Spleen (tissue), 11 donors: ENCODE measurements around the gene ETV1. TPM values are rescaled to one million over a fixed set of nuclear protein-coding genes. Genes with fewer than 3 reads are reported as not detected.
A peak's percentile ranks its signal among the peaks of the same experiment; 100 is the strongest.

Experiments
- DNase-seq: peaks from one replicate; pipeline ENCODE4 v3.0.0-alpha.2; 2020
- H3K27ac ChIP-seq, 8 donors: fragments of 200-600 bp; sonication (generic) in 7 of 8; 1 replicate in 4 of 8; 2 replicates in 4 of 8; pipeline versions ENCODE4 v1.5.0 to v1.8.0; 2016 to 2021; ENCODE audit warnings: inconsistent platforms in 4 of 8, mild to moderate bottlenecking in 4 of 8, moderate library complexity in 1 of 8
- H3K27me3 ChIP-seq, 7 donors: fragments of 200-600 bp; sonication (generic) in 6 of 7; replicated peaks in 1 of 7; 1 replicate in 4 of 7; 2 replicates in 3 of 7; pipeline versions ENCODE4 v1.5.0 to v1.8.0; 2016 to 2021; ENCODE audit warnings: inconsistent platforms in 3 of 7, mild to moderate bottlenecking in 1 of 7
- H3K36me3 ChIP-seq, 6 donors: fragments of 200-600 bp; sonication (generic) in 5 of 6; 1 replicate in 4 of 6; 2 replicates in 2 of 6; pipeline versions ENCODE4 v1.5.0 to v1.8.0; 2016 to 2021; ENCODE audit warnings: inconsistent platforms in 2 of 6
- H3K4me1 ChIP-seq, 6 donors: fragments of 200-600 bp; sonication (generic) in 5 of 6; 1 replicate in 3 of 6; 2 replicates in 3 of 6; pipeline versions ENCODE4 v1.5.0 to v1.8.0; 2016 to 2021; ENCODE audit warnings: inconsistent platforms in 3 of 6
- H3K4me3 ChIP-seq, 8 donors: fragments of 200-600 bp; sonication (generic) in 7 of 8; 1 replicate in 4 of 8; 2 replicates in 4 of 8; pipeline versions ENCODE4 v1.5.0 to v1.8.0; 2016 to 2021; ENCODE audit warnings: inconsistent platforms in 4 of 8, mild to moderate bottlenecking in 4 of 8, moderate library complexity in 2 of 8
- H3K9me3 ChIP-seq, 8 donors: fragments of 200-600 bp; sonication (generic) in 7 of 8; 1 replicate in 4 of 8; 2 replicates in 4 of 8; pipeline versions ENCODE4 v1.5.0 to v1.8.0; 2016 to 2021; ENCODE audit warnings: inconsistent platforms in 4 of 8
- CTCF ChIP-seq, 11 experiments: fragments of 200-600 bp in 7 of 11; fragments of 450-650 bp in 4 of 11; sonication (generic) in 4 of 11; IDR thresholded peaks in 8 of 11; conservative IDR thresholded peaks in 3 of 11; 1 replicate in 7 of 11; 2 replicates in 4 of 11; pipeline versions ENCODE4 v1.4.0 to v1.8.0; 2016 to 2021; ENCODE audit warnings: antibody characterized with exemption in 11 of 11, inconsistent platforms in 4 of 11, mild to moderate bottlenecking in 1 of 11
- POLR2A ChIP-seq, 3 donors: fragments of 450-650 bp; IDR thresholded peaks; one replicate each; pipeline ENCODE4 v1.5.1; 2017; ENCODE audit warnings: antibody characterized with exemption in 3 of 3, mild to moderate bottlenecking in 1 of 3
- POLR2AphosphoS5 ChIP-seq, 3 donors: sonication (generic); formaldehyde crosslinking; IDR thresholded peaks; one replicate each; pipeline ENCODE4 v1.5.1; 2017; ENCODE audit warnings: antibody characterized with exemption in 3 of 3
- WGBS, 5 donors: extraction: QIAGEN DNeasy Blood & Tissue Kit in 3 of 5; methylation state at CpG; one replicate each; pipeline versions ENCODE4 v1.1.5 to v1.1.7; 2013 to 2018; 5-methylcytosine and 5-hydroxymethylcytosine counted together
- intact Hi-C: fragments of 100-400 bp; cut with DNase I; formaldehyde crosslinking; loops from one replicate; pipeline ENCODE4 v1.15.0; 2023; ENCODE audit warnings: low total_unique reads
- polyA plus RNA-seq, 3 donors: library from polyadenylated mRNA; stranded (reverse); fragments of 200-250 nt; gene quantifications; one replicate each; pipeline ENCODE4 v1.2.1, GENCODE V29; 2013
- total RNA-seq, 7 donors: library from RNA; depleted of rRNA in 3 of 7; stranded (reverse); fragments of >200 nt in 3 of 7; fragmentation: NEBNext Ultra II Directional in 4 of 7; extraction: Animal tissue kit (Norgen Biotek cat#: 25700) in 4 of 7; gene quantifications; one replicate each; pipeline versions ENCODE4 v1.1.0 to v1.2.1, GENCODE V29; 2016 to 2021
- donor health status: healthy with polysubstance abuse.
- donor health status: DM: no; HTN: no; CAD: no; lungs with moderate emphysema.
- donor health status: DM: no; HTN: no; CAD: no.
- donor health status: Bipolar disorder and iron deficiency.
- donor health status: healthy.
- donor health status: DM: no; HTN: no; CAD: no.
- donor health status: DM: yes; HTN: yes; CAD: no.

Gene ETV1
- total and polyA plus RNA-seq, 10 donors: 1.5 to 20.0 (median 7.2) TPM

GRCh38 chr7:13948019-13948801, 41.3 kb downstream of the ETV1 start:
- WGBS, 5 donors: 75 to 87% (median 79%) methylated on average over 9 of the region's 9 CpGs
- intact Hi-C loops: no loop called here
- Histone ChIP-seq H3K9me3 (no peaks in the 10 kb centered on the region), H3K36me3 (no peaks in the 10 kb centered on the region), H3K27ac (no peak overlapping the region), H3K4me3 (no peak overlapping the region), H3K4me1 (peaks cover 0 to 5% (median 0%) of the 10 kb centered on the region in 6 donors), H3K27me3 (no peaks in the 10 kb centered on the region)
- no peak for DNase-seq
- TF ChIP-seq POLR2AphosphoS5 (IDR thresholded peaks at IDR 0.05) (no peak), CTCF (IDR thresholded peaks at IDR 0.05 in 8 of 11, conservative IDR thresholded peaks at IDR 0.05 in 3 of 11) (no peak), POLR2A (IDR thresholded peaks at IDR 0.05) (no peak)

- Histone ChIP-seq H3K36me3 (no peaks in the 10 kb centered on the region), H3K27me3 (no peaks in the 10 kb centered on the region), H3K27ac (no peak overlapping the region), H3K9me3 (no peaks in the 10 kb centered on the region), H3K4me3 (no peak overlapping the region), H3K4me1 (peaks cover 0 to 5% (median 0%) of the 10 kb centered on the region in 6 donors)
- 90 to 98% (median 96%) methylated on average over 1 of the region's 1 CpG for WGBS, 5 donors
- intact Hi-C loops: no loop called here
- TF ChIP-seq CTCF (IDR thresholded peaks at IDR 0.05 in 8 of 11, conservative IDR thresholded peaks at IDR 0.05 in 3 of 11) (no peak), POLR2A (IDR thresholded peaks at IDR 0.05) (no peak), POLR2AphosphoS5 (IDR thresholded peaks at IDR 0.05) (no peak)
- DNase-seq: no peak
Measured at GRCh38 chr7:13947535-13947934, 41.9 kb downstream of the ETV1 start.

GRCh38 chr7:13946181-13946580, 43.3 kb downstream of the ETV1 start:
- TF ChIP-seq POLR2A (IDR thresholded peaks at IDR 0.05) (no peak), POLR2AphosphoS5 (IDR thresholded peaks at IDR 0.05) (no peak), CTCF (IDR thresholded peaks at IDR 0.05 in 8 of 11, conservative IDR thresholded peaks at IDR 0.05 in 3 of 11) (no peak)
- 44 to 80% (median 77%) methylated on average over 1 of the region's 1 CpG for WGBS, 5 donors
- intact Hi-C loops: no loop called here
- H3K27ac ChIP-seq: no peak overlapping the region
- peaks cover 0 to 5% (median 0%) of the 10 kb centered on the region in 6 donors for H3K4me1 ChIP-seq
- no peak for DNase-seq
- no peaks in the 10 kb centered on the region for H3K27me3 ChIP-seq
- H3K36me3 ChIP-seq: no peaks in the 10 kb centered on the region
- no peak overlapping the region for H3K4me3 ChIP-seq
- H3K9me3 ChIP-seq: no peaks in the 10 kb centered on the region

GRCh38 chr7:13945670-13946069, 43.8 kb downstream of the ETV1 start:
- peaks cover 0 to 5% (median 0%) of the 10 kb centered on the region in 6 donors for H3K4me1 ChIP-seq
- peak overlapping the region in 1 of 8 donors; percentile 17 for H3K27ac ChIP-seq
- intact Hi-C loops: no loop called here
- no peaks in the 10 kb centered on the region for H3K9me3 ChIP-seq
- no peak overlapping the region for H3K4me3 ChIP-seq
- DNase-seq: no peak
- 70 to 87% (median 78%) methylated on average over 7 of the region's 7 CpGs for WGBS, 5 donors
- no peaks in the 10 kb centered on the region for H3K27me3 ChIP-seq
- H3K36me3 ChIP-seq: no peaks in the 10 kb centered on the region
- TF ChIP-seq POLR2A (IDR thresholded peaks at IDR 0.05): no peak
- TF ChIP-seq POLR2AphosphoS5 (IDR thresholded peaks at IDR 0.05): no peak
- TF ChIP-seq CTCF (IDR thresholded peaks at IDR 0.05 in 8 of 11, conservative IDR thresholded peaks at IDR 0.05 in 3 of 11): no peak
